Measurements from ENCODE around the gene GPC1.

DNA sequence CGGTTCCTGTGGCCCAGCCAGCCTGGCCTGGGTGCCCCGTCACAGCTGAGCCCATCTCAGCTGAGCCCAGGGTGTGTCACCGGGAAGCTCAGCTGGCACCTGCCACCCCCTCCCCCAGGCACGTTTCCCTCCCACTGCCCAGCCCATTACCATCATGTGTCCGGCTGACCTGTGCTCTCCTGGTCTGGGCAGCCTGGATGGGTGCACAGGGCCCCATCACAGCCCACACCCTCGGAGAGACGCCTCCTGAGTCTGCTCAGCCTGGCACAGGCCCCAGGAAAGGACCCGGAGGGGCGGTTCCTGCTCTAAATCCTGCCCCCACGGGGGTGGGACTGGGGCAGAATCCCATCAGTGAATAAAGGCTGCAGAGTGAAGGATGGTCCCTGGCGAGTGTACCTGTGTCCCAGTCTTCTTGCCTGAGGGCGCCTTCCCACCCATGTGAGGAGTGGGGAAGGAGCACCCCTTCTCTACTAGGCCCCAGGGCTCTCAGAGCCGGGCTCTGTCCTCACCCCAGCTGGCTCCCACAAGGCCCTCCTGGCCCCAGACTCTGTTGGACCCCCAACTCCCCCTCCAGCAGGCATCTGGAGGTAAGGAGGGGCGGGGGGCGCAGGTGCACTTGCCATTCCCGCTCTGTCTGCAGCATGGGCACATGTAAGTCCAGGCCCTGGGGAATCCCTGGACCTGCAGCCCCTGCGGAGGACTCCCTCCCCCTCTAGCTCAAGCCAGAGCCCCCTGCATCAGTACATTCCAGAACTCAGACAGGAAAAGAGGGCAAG, 21.2 kb downstream of the GPC1 start:
- TF ChIP-seq, protein P1, sequence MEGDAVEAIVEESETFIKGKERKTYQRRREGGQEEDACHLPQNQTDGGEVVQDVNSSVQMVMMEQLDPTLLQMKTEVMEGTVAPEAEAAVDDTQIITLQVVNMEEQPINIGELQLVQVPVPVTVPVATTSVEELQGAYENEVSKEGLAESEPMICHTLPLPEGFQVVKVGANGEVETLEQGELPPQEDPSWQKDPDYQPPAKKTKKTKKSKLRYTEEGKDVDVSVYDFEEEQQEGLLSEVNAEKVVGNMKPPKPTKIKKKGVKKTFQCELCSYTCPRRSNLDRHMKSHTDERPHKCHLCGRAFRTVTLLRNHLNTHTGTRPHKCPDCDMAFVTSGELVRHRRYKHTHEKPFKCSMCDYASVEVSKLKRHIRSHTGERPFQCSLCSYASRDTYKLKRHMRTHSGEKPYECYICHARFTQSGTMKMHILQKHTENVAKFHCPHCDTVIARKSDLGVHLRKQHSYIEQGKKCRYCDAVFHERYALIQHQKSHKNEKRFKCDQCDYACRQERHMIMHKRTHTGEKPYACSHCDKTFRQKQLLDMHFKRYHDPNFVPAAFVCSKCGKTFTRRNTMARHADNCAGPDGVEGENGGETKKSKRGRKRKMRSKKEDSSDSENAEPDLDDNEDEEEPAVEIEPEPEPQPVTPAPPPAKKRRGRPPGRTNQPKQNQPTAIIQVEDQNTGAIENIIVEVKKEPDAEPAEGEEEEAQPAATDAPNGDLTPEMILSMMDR (IDR thresholded peaks at IDR 0.05; ENCODE audit: low read length): no peak
- no peak for TF ChIP-seq EZH2 (IDR thresholded peaks at IDR 0.05; ENCODE audit: borderline replicate concordance, low read length)
